ENCODE data around the gene ISG20.
"Not testable (repeated sequence)": the region's sequence is repeated elsewhere in the genome, so short reads cannot be mapped to it uniquely, and the experiment has no call there.

ISG20 gene

DNA sequence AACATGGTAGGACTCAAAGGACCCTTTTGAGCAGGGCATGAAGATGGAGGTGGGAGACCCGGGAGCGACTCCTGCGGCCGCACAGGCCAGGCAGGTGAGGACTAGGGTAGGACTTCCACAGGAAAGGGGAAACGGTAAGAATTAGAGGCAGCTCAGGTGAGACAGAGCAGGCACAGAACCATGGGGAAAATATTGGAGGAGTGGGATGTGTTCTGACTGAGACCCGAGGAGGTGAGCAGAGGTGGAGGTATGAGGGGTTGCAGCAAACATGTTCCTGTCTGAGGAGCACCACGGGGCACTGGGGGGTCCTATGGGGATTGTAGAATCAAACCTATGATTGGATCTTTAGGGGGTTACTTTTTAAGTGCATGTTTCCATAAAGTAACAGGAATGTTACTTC is 1.4 kb upstream of the ISG20 start:
- no peak for DNase-seq

GRCh38 chr15:88637841-88638625 is 783 bp upstream of the ISG20 start:
- no peak for DNase-seq

DNA sequence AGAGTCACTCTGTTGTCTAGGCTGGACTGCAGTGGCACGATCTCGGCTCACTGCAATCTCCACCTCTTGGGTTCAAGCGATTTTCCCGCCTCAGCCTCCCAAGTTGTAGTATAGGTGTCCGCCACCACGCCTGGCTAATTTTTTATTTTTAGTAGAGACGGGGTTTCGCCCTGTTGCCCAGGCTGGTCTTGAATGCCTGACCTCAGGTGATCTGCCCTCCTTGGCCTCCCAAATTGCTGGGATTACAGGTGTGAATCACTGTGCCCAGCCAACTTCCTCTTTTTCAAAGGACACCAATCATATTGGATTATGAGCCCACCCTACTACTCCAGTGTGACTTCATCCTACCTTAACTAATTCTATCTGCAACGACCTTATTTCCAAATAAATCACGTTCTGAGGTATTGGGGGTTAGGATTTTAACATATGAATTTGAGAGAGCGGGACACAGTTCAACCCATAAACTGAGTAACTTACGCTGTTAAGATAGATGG is 3.2 kb downstream of the ISG20 start:
- no peak for DNase-seq

- not testable (repeated sequence) for DNase-seq
These were observed 3.7 kb downstream of the ISG20 start for GRCh38 chr15:88642514-88642913.

GRCh38 chr15:88644741-88645140 is 5.9 kb downstream of the ISG20 start:
- no peak for DNase-seq

DNA sequence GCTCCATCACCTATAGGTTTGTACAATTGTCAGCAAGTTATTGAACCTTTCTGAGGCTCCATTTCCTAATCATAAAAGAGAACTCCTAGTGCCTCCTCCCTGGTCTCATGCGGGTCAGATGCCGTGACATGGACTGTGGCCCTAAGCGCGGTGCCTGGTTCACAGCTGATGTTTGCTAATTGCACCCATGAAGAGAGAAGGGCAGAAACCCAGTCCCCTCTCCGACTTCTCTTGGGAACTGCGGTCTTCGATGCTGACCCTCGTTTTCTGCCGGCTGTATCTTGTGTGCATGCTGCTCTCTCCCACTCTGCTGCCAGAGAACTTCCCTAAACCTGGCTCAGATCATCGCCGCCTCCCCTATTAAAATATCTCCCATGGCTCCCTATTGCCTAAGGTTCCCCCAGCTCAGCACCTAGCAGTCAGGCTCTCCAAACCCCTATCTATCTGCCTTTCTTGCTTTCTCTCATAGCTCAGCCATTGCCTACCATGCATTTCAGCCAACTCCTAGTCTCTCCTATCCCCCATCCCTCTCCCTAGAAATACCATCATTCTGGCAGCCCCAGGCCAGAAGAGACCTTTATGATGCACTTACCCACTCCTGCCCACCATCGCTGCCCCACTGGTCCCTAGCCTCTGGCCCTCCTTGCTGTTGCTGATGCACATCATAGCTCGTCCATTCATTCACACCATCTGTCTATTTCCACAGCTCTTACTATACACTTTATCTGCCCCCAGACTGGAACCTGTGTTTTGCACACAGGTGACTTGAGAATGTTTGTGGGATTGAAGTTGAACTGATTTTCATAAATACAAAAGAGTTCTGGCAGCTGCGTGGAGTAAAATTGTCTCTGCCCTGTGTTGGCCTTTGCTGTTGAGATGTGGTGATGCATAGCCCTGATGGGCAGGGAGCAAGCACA is 6.6 kb downstream of the ISG20 start:
- DNase-seq, result no peak

- DNase-seq, result no peak
These were observed 7.2 kb downstream of the ISG20 start for GRCh38 chr15:88646088-88646405.

- DNase-seq, result no peak
These were observed 8.1 kb downstream of the ISG20 start for GRCh38 chr15:88646951-88647350.

- no peak for DNase-seq
These were observed 8.7 kb downstream of the ISG20 start for GRCh38 chr15:88647351-88648105.

DNA sequence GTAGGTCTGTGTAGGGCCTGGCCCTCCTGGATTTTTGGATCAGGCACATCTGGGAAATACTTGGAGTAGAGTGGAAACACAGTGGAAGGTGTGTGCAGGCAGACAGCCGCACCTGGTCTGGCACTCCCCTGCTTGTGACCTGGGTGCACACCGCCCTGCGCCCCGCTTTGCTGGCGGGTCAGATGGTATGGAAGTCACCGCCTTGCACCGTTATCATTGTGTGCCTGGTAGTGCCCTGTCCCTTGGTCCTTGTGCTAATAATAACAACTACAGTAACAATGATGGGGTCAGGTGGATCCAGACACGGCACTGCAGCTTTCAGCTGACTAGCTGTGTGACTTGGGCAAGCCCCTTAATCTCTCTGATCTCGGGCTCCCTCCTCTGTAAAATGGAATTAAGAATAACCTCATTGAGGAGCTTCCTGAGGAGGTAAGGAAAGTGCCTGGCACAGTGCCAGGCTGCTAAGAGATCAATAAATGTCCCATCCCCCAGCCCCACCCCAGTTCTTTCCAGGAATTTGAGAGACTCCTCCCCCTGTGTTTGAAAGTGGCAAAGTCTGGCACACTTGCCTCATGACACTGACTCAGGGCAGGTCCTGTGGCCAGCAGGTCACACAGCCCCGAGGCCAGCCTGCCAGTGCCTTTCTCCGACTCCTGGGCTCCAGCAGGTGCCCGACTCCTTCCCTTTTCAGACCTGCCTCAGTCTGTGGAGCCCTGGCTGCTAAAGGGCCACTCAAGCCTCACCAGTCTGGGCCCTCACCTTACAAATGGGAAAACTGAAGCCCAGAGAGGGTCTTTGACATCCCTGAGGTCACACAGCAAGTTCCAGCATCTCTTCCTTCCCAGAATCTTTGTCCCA is 9.8 kb downstream of the ISG20 start:
- no peak for DNase-seq

DNA sequence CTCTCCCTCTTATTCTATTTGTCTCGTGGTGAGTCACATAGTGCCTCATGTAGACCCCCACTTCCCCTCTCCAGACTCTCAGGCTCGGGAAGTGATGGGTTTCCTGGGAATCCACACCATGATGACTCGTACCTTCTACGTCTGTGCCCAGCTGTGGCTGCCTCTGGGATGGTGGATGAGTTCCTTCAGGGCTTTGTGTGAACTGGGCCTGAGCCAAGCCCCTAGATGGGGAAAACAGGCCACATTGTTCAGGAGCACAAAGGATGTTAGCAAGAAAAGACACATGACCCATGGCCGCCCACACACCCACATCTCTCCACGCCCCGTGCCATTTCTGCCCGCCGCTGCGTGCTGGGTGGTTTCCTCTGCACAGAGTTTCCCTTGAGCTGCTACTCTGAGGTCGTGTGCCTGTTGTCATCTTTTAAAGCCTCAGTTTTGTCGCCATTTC is 10.5 kb downstream of the ISG20 start:
- no peak for DNase-seq

- DNase-seq, result no peak
These were observed 11.1 kb downstream of the ISG20 start for GRCh38 chr15:88649753-88650551.

GRCh38 chr15:88650556-88650955 is 11.7 kb downstream of the ISG20 start:
- no peak for DNase-seq

DNA sequence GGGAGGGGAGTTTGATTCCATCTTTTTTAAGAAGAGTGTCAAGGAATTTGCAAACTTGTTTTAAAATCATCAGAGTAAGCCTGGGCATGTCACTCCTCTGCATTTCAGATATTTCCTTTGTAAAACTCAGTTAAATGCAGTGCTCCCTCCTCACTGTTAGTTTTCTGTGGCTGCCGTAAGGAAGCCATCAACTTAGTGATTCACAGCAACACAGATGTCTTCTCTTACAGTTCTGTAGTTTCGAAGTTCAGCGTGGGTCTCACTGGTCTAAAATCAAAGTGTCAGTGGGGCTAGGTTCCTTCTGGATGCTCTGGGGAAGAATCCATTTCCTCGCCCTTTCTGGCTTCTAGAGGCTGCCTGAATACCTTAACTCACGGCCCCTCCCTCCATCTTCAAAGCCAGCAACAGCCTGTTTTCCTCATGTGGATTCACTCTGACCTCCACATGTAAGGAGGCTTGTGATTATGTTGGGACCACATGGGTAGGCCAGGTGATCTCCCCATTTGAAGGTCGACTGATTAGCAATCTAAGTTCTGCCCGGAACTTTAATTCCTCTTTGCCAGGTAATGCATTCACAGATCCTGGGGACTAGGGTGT is 12.4 kb downstream of the ISG20 start:
- no peak for DNase-seq

DNA sequence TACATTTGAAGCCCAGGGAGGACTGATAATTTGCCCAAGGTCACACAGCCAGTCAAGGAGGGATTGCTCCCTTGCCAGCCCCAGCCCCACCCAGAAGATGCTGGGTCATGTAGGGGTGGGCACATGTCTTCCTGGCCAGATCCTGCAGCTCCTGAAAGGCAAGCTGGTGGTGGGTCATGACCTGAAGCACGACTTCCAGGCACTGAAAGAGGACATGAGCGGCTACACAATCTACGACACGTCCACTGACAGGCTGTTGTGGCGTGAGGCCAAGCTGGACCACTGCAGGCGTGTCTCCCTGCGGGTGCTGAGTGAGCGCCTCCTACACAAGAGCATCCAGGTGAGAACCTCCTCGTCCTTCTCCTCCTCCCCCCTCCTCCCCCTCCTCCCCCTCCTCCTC is 13.2 kb downstream of the ISG20 start:
- DNase-seq, result no peak

- DNase-seq, result no peak
These were observed 13.8 kb downstream of the ISG20 start for GRCh38 chr15:88652456-88653199.

GRCh38 chr15:88653200-88654064 is 14.6 kb downstream of the ISG20 start:
- DNase-seq, result no peak

DNA sequence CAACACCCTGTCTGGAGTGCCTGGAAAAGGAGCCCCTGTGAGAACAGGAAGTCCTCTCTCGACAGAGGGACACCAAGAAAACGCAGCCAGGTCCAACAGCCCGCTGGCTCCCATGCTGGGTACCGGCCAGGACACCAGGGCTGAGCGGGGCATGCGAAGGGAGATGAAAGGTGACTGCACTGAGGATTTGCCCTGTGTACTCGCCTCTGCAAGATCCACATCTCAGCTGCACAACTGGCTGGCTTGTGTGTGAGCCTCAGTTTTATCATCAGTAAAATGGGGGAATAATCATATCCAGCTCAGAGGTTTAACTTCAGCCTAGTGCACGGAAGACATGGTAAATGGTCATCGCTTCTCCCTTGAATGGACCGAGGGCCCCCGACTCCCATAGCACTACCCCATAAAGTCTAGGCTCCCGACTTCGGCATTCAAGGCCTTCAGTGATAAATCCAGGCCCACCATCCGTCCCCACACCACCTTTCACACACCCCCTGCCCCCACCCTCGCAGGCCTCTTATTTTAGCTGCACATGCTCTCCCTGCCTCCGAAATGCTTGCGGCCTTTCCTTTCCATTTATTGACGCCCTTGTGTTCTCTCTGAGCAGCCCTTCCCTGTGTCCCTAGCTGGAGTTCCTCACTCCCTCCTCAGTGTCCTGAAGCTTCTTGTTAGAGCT is 15.8 kb downstream of the ISG20 start:
- no peak for DNase-seq
